H9 (cell line): Measurements from ENCODE around the gene EXPH5. TPM values are rescaled to one million over a fixed set of nuclear protein-coding genes. Genes with fewer than 3 reads are reported as not detected.

Experiments
- DNase-seq: peaks from one replicate; pipeline ENCODE4 v3.0.0-alpha.2; 2017
- H2AFZ ChIP-seq: one replicate; pipeline ENCODE4 v1.6.1; 2013; ENCODE audit warnings: mild to moderate bottlenecking, low read length, control low read depth, moderate library complexity
- H2AK5ac ChIP-seq: 2 replicates; pipeline ENCODE4 v1.6.1; 2013; ENCODE audit warnings: low read length, control low read depth, mixed read lengths; ENCODE audit not compliant: insufficient read length
- H2BK120ac ChIP-seq: one replicate; pipeline ENCODE4 v1.6.1; 2013; ENCODE audit warnings: low read depth, mild to moderate bottlenecking, low read length, control low read depth, inconsistent platforms; ENCODE audit not compliant: poor library complexity, severe bottlenecking
- H2BK12ac ChIP-seq: 2 replicates; pipeline ENCODE4 v1.6.1; 2013; ENCODE audit warnings: low read length, control low read depth, mixed read lengths, low read depth; ENCODE audit not compliant: insufficient read length
- H2BK15ac ChIP-seq: 2 replicates; pipeline ENCODE4 v1.6.1; 2013; ENCODE audit warnings: low read depth, low read length, control low read depth
- H2BK20ac ChIP-seq: one replicate; pipeline ENCODE4 v1.6.1; 2013; ENCODE audit warnings: low read depth, mild to moderate bottlenecking, low read length, control low read depth, inconsistent platforms; ENCODE audit not compliant: poor library complexity, severe bottlenecking
- H2BK5ac ChIP-seq: 2 replicates; pipeline ENCODE4 v1.6.1; 2013; ENCODE audit warnings: low read length, control low read depth, mixed read lengths; ENCODE audit not compliant: insufficient read length
- H3K14ac ChIP-seq: 2 replicates; pipeline ENCODE4 v1.6.1; 2013; ENCODE audit warnings: low read length, control low read depth; ENCODE audit not compliant: insufficient read depth
- H3K18ac ChIP-seq: 2 replicates; pipeline ENCODE4 v1.6.1; 2013; ENCODE audit warnings: low read depth, mild to moderate bottlenecking, mixed read lengths, low read length, control low read depth; ENCODE audit not compliant: insufficient read length
- H3K23ac ChIP-seq: 2 replicates; pipeline ENCODE4 v1.6.1; 2013; ENCODE audit warnings: low read length, control low read depth, mixed read lengths, low read depth; ENCODE audit not compliant: insufficient read length
- H3K23me2 ChIP-seq: 2 replicates; pipeline ENCODE4 v1.6.1; 2013; ENCODE audit warnings: low read depth, mild to moderate bottlenecking, mixed read lengths, low read length, control low read depth; ENCODE audit not compliant: insufficient read length, poor library complexity, severe bottlenecking
- H3K27ac ChIP-seq: 2 replicates; pipeline ENCODE4 v1.5.1; 2013; ENCODE audit warnings: low read length, control low read depth, mixed read lengths, low read depth; ENCODE audit not compliant: insufficient read length
- H3K27me3 ChIP-seq: 2 replicates; pipeline ENCODE4 v1.6.1; 2013; ENCODE audit warnings: low read length, control low read depth, inconsistent platforms; ENCODE audit not compliant: insufficient read depth
- H3K4ac ChIP-seq: 2 replicates; pipeline ENCODE4 v1.6.1; 2013; ENCODE audit warnings: low read depth, mild to moderate bottlenecking, control low read depth, inconsistent platforms, low read length, moderate library complexity
- H3K4me1 ChIP-seq: 2 replicates; pipeline ENCODE4 v1.6.1; 2013; ENCODE audit warnings: low read length, control low read depth, inconsistent platforms; ENCODE audit not compliant: insufficient read depth
- H3K4me2 ChIP-seq: 2 replicates; pipeline ENCODE4 v1.6.1; 2013; ENCODE audit warnings: low read length, control low read depth, mixed read lengths; ENCODE audit not compliant: insufficient read length, insufficient read depth
- H3K56ac ChIP-seq: 2 replicates; pipeline ENCODE4 v1.6.1; 2013; ENCODE audit warnings: low read depth, mild to moderate bottlenecking, mixed read lengths, low read length, control low read depth; ENCODE audit not compliant: insufficient read length
- H3K79me1 ChIP-seq: 2 replicates; pipeline ENCODE4 v1.6.1; 2013; ENCODE audit warnings: low read depth, mild to moderate bottlenecking, moderate library complexity, low read length, control low read depth, inconsistent platforms; ENCODE audit not compliant: insufficient read depth, poor library complexity, severe bottlenecking
- H3K79me2 ChIP-seq: 2 replicates; pipeline ENCODE4 v1.6.1; 2013; ENCODE audit warnings: low read length, control low read depth, inconsistent platforms; ENCODE audit not compliant: insufficient read depth
- H3K9ac ChIP-seq: 2 replicates; pipeline ENCODE4 v1.6.1; 2013; ENCODE audit warnings: low read length, control low read depth, mixed read lengths; ENCODE audit not compliant: insufficient read length; ENCODE audit errors: extremely low read depth
- H3K9me3 ChIP-seq: one replicate; pipeline ENCODE4 v1.6.1; 2013; ENCODE audit warnings: low read depth, low read length, inconsistent platforms; ENCODE audit not compliant: control insufficient read depth
- H3T11ph ChIP-seq: one replicate; pipeline ENCODE4 v1.6.1; 2013; ENCODE audit warnings: mild to moderate bottlenecking, low read length, control low read depth, inconsistent platforms
- H4K20me1 ChIP-seq: one replicate; pipeline ENCODE4 v1.6.1; 2013; ENCODE audit not compliant: control insufficient read depth, insufficient read length, insufficient read depth
- H4K5ac ChIP-seq: 2 replicates; pipeline ENCODE4 v1.6.1; 2013; ENCODE audit warnings: low read depth, mild to moderate bottlenecking, mixed read lengths, low read length, control low read depth; ENCODE audit not compliant: insufficient read length
- H4K8ac ChIP-seq: replicated peaks from 2 replicates; pipeline ENCODE4 v1.6.1; 2013; ENCODE audit warnings: low read length, control low read depth, mixed read lengths, low read depth; ENCODE audit not compliant: insufficient read length
- H4K91ac ChIP-seq: 2 replicates; pipeline ENCODE4 v1.6.1; 2013; ENCODE audit warnings: low read depth, mild to moderate bottlenecking, moderate library complexity, mixed read lengths, low read length, control low read depth; ENCODE audit not compliant: insufficient read length
- H3K27ac Mint-ChIP-seq, 3 experiments: 2 replicates in 2 of 3; 3 replicates in 1 of 3; pipeline ENCODE4 v1.8.0; 2020 to 2021; ENCODE audit warnings: mixed read lengths in 3 of 3, mild to moderate bottlenecking in 1 of 3, moderate library complexity in 1 of 3
- H3K27me3 Mint-ChIP-seq: 2 replicates; pipeline ENCODE4 v1.8.0; 2021; ENCODE audit warnings: low read depth, mild to moderate bottlenecking, moderate library complexity, mixed read lengths
- H3K36me3 Mint-ChIP-seq, 3 experiments: 2 replicates in 2 of 3; 3 replicates in 1 of 3; pipeline ENCODE4 v1.8.0; 2020 to 2021; ENCODE audit warnings: low read depth in 3 of 3, mixed read lengths in 3 of 3; ENCODE audit not compliant: insufficient read depth in 1 of 3
- H3K4me1 Mint-ChIP-seq, 2 experiments: 2 replicates each; pipeline ENCODE4 v1.8.0; 2020; ENCODE audit warnings: mixed read lengths in 2 of 2
- H3K4me3 Mint-ChIP-seq, 2 experiments: 2 replicates in 1 of 2; 3 replicates in 1 of 2; pipeline ENCODE4 v1.8.0; 2020 to 2021; ENCODE audit warnings: mild to moderate bottlenecking in 2 of 2, mixed read lengths in 2 of 2, moderate library complexity in 1 of 2
- H3K9me3 Mint-ChIP-seq, 2 experiments: 2 replicates in 1 of 2; 3 replicates in 1 of 2; pipeline ENCODE4 v1.8.0; 2020; ENCODE audit warnings: mild to moderate bottlenecking in 2 of 2, mixed read lengths in 2 of 2, moderate library complexity in 1 of 2
- WGBS: extraction: QIAGEN DNeasy Blood & Tissue Kit; methylation state at CpG from one replicate; pipeline ENCODE4 v1.1.7; 2013; ENCODE audit warnings: missing lambda C conversion rate, low lambda C conversion rate, mixed read lengths; ENCODE audit not compliant: insufficient read length; ENCODE audit errors: extremely low coverage; 5-methylcytosine and 5-hydroxymethylcytosine counted together
- total RNA-seq: library from RNA; stranded (reverse); gene quantifications from 2 replicates; pipeline ENCODE4 v1.2.1, GENCODE V29; 2021
- TF ChIP-seq, protein P1 (sequence below): fragments of 200-600 bp; sonication (generic); conservative IDR thresholded peaks from 3 replicates; pipeline ENCODE4 v1.8.0; 2021; ENCODE audit warnings: antibody characterized with exemption, mild to moderate bottlenecking

The EXPH5 gene
- total RNA-seq, 1 experiment from 2014 or later: 3.1 TPM

DNA sequence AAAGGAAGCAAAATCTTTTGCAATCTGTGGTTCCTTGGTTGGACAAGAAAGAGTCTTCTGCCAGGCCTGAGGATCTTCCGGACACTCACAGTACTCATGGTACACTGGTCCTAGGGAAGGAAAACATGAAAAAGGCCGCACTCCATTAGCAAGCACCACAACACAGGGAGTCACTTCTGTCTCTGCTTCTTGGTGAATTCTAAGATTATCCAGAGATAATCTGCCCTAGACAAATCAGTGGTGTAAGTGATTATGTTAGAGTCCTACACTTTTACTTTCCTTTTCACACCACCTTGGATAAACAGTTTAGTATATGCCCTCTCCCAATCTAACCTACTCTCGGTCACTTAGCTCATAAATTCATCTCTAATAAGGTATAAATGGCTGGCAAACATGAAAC lies 107.2 kb downstream of the EXPH5 start:
- Histone ChIP-seq H2BK120ac (no peak overlapping the region), H3K9ac (no peak overlapping the region), H2AFZ (no peak overlapping the region), H3K56ac (no peak overlapping the region), H2BK15ac (no peak overlapping the region), H3T11ph (no peak overlapping the region), H3K9me3 (no peaks in the 10 kb centered on the region), H3K27me3 (no peaks in the 10 kb centered on the region), H3K27ac (no peak overlapping the region), H3K23me2 (no peaks in the 10 kb centered on the region), H3K79me2 (no peaks in the 10 kb centered on the region; the same call in 1 of the 2 replicates), H2BK20ac (no peak overlapping the region), H3K4me1 (no peaks in the 10 kb centered on the region), H4K20me1 (no peaks in the 10 kb centered on the region), H4K8ac (no peak overlapping the region), H2BK5ac (no peak overlapping the region), H2AK5ac (no peak overlapping the region), H3K4me2 (no peak overlapping the region), H3K79me1 (no peaks in the 10 kb centered on the region), H3K4ac (no peak overlapping the region), H3K18ac (no peak overlapping the region), H3K14ac (no peak overlapping the region), H4K5ac (no peak overlapping the region), H2BK12ac (no peak overlapping the region), H4K91ac (no peak overlapping the region), H3K23ac (no peak overlapping the region)
- no peak for DNase-seq
- Mint-ChIP-seq H3K27ac (no peak overlapping the region; a peak in 1 of 7 replicates), H3K36me3 (peaks cover 22 to 30% (median 27%) of the 10 kb centered on the region in 3 experiments), H3K9me3 (peaks cover 4 to 8% of the 10 kb centered on the region in 2 experiments; a peak in 4 of 5 replicates), H3K4me3 (no peak overlapping the region), H3K4me1 (peaks cover 9 to 11% of the 10 kb centered on the region in 2 experiments; a peak in 3 of 4 replicates), H3K27me3 (no peaks in the 10 kb centered on the region)
- TF ChIP-seq, protein P1, sequence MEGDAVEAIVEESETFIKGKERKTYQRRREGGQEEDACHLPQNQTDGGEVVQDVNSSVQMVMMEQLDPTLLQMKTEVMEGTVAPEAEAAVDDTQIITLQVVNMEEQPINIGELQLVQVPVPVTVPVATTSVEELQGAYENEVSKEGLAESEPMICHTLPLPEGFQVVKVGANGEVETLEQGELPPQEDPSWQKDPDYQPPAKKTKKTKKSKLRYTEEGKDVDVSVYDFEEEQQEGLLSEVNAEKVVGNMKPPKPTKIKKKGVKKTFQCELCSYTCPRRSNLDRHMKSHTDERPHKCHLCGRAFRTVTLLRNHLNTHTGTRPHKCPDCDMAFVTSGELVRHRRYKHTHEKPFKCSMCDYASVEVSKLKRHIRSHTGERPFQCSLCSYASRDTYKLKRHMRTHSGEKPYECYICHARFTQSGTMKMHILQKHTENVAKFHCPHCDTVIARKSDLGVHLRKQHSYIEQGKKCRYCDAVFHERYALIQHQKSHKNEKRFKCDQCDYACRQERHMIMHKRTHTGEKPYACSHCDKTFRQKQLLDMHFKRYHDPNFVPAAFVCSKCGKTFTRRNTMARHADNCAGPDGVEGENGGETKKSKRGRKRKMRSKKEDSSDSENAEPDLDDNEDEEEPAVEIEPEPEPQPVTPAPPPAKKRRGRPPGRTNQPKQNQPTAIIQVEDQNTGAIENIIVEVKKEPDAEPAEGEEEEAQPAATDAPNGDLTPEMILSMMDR: no peak
- no CpG with 5 or more reads among the region's 3 CpGs for WGBS
